COLO668 (cell line): ENCODE results near the gene CACNA1H.
"Not testable (repeated sequence)": the region's sequence is repeated elsewhere in the genome, so short reads cannot be mapped to it uniquely, and the experiment has no call there.

Source experiments
- DNase-seq: peaks from one replicate; lab custom pipeline; 2025; ENCODE audit not compliant: unreplicated experiment; lab: John Stamatoyannopoulos, UW

The CACNA1H gene

DNA sequence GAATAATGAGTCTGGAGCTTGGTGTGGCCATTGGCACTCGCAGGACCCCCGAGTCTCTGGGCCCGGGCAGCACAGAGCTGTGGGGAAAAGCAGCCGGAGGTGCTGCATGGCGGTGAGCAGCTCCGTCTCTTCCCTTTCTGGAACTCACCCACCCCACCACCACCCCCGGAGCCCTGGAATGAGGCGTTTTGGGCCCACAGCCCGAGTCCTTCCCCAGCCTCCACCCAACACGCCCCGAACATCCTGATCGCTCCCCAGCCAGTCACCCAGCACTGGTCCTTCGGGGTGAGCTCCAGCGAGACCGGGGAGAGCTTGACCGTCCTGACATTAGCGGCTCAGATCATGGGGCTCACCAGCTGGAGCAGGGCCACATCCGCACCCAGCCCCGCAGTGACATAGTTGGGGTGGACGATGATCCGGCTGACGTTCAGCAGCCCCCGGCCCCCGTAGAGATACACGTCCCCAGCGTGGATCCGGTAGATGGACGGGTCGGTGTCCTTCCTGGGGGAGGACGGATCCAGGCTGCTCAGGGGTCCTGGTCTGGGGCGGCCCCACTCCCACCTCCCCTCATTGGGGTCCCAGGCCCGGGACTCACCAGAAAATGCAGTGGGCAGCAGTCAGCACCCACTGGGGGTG lies 109.4 kb downstream of the CACNA1H start:
- DNase-seq = no peak

GRCh38 chr16:1262846-1263221 lies 109.9 kb downstream of the CACNA1H start:
- DNase-seq = no peak

DNA sequence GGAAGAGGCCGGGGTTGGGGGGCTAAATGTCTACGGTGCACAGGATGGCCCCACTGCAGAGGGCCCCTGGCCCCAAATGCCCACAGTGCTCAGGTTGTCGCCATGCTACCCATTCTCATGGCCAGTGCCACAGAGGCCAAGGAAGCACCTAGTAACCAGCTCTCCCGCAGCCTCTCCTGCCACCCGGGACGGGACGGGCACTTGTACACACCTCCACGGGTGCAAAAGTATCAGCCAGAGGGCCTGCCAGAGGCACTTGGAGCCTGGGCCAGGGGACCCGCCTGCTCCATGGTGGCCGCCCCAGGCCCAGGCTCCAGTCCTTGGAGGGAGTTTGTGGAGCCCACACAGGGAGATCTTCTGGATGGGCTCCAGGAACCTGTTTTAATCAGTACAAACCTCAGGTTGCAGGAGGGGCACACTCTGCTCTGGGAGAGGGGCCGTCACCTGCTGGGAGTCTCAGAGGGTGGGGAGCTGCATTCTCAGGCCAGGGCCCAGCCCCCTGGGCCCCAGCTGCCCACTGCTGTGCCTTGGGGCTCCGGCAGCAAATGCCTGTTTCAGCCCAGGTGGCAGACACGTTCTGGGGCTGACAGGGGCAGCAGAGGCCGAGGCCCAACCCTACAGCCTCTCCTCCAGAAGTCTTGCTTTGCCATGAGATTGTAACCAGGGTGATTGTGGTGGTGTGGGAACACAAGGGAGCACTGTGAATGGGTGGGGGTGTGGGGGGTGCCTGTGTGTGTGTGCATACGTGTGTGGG lies 110.9 kb downstream of the CACNA1H start:
- no peak for DNase-seq

DNA sequence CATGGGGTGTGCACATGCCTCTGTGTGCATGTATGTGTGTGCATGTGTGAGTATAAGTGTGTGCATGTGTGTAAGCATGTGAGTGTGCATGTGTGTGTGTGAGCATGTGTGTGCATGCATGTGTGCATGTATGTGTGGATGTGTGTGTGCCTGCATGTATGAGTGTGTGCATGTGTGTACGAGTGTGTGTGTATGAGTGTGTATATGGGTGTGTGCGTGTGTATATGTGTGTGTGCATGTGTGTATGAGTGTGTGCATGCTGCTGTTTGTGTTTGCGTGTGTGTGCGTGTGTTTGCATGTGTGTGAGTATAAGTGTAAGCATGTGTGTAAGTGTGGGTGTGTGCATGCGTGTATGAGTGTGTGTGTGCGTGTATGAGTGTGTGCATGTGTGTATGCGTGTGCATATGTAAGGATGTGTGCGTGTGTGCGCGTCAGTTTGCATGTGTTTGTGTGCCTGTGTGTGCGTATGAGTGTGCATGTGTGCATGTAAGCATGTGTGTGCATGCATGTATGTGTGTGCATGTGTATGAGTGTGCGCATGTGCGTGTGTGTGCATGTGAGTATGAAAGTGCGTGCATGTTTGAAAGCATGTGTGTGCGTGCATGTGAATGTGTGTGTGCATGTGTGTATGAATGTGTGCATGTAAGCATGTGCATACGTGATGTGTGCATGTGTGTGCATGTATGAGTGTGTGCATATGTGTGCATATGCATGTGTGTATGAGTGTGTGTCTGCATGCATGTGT lies 111.6 kb downstream of the CACNA1H start:
- no peak for DNase-seq

- no peak for DNase-seq
Measured at GRCh38 chr16:1265090-1265630, 112.3 kb downstream of the CACNA1H start.

DNA sequence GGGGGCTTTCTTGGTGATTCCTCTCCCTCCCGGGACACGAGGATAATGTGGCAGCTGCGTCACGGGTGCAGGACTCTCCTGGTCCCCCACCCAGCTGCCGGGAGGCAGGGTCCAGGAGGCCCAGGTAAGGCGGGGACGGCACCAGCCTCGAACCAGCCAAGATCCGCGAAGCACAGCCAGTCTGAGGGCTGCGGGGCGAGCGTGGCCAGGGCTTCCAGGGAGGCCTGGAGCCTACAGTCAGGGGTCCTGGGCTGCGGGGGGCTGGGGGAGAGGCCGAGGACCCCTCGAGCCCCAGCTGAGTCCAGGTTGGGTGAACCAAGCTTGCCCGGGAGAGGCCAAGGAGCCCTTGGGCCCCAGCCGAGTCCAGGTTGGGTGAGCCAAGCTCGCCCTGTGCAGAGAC lies 112.9 kb downstream of the CACNA1H start:
- DNase-seq = no peak

DNA sequence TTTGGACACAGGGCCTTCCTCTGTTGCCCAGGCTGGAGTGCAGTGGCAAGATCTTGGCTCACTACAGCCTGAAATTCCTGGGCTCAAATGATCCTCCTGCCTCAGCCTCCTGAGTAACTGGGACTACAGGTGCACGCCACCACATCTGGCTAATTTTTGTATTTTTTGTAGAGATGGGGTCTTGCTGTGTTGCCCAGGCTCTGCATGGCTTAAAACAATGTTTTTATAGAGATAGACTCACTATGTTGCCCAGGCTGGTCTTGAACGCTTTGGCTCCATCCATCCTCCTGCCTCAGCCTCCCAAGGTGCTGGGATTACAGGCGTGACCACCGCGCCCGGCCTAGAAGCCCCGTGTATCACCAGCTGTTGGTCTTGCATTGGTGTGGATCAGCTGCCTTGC lies 116.5 kb downstream of the CACNA1H start:
- DNase-seq = not testable (repeated sequence)

- DNase-seq = no peak
Measured at GRCh38 chr16:1271380-1271723, 118.4 kb downstream of the CACNA1H start.
